Measurements from ENCODE around the gene KANTR.

GRCh38 chrX:53087388-53087831, 6.5 kb upstream of the KANTR start:
- TF ChIP-seq, protein P1, sequence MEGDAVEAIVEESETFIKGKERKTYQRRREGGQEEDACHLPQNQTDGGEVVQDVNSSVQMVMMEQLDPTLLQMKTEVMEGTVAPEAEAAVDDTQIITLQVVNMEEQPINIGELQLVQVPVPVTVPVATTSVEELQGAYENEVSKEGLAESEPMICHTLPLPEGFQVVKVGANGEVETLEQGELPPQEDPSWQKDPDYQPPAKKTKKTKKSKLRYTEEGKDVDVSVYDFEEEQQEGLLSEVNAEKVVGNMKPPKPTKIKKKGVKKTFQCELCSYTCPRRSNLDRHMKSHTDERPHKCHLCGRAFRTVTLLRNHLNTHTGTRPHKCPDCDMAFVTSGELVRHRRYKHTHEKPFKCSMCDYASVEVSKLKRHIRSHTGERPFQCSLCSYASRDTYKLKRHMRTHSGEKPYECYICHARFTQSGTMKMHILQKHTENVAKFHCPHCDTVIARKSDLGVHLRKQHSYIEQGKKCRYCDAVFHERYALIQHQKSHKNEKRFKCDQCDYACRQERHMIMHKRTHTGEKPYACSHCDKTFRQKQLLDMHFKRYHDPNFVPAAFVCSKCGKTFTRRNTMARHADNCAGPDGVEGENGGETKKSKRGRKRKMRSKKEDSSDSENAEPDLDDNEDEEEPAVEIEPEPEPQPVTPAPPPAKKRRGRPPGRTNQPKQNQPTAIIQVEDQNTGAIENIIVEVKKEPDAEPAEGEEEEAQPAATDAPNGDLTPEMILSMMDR (IDR thresholded peaks at IDR 0.05; ENCODE audit: low read length): no peak
- no peak for TF ChIP-seq EZH2 (optimal IDR thresholded peaks at IDR 0.05; ENCODE audit: low read depth, low read length)

Data from MM.1S (cell line).